NOMO-1 treated with DMSO at 0.1 percent for 48 hours (cell line): ENCODE results near the gene MAPK4.
"Not testable (repeated sequence)": the region's sequence is repeated elsewhere in the genome, so short reads cannot be mapped to it uniquely, and the experiment has no call there.

Source experiments
- DNase-seq: peaks from one replicate; lab custom pipeline; 2025; ENCODE audit not compliant: unreplicated experiment; lab: John Stamatoyannopoulos, UW

Gene MAPK4

GRCh38 chr18:50559752-50560680 lies at the start of gene MAPK4:
MAPK4 (plus strand) TSS chr18:50560087; CDS start chr18:50663959, 103,872 bp downstream.
- DNase-seq = no peak

- DNase-seq = peak; percentile 2
Observed at GRCh38 chr18:50517277-50517676, 42.6 kb upstream of the MAPK4 start.

- DNase-seq = no peak
Observed at GRCh38 chr18:50518787-50519546, 40.9 kb upstream of the MAPK4 start.

GRCh38 chr18:50523165-50523564 lies 36.7 kb upstream of the MAPK4 start:
- no peak for DNase-seq

- DNase-seq = no peak
Observed at GRCh38 chr18:50527636-50528307, 32.1 kb upstream of the MAPK4 start.

GRCh38 chr18:50528806-50529205 lies 31.1 kb upstream of the MAPK4 start:
- DNase-seq = no peak

GRCh38 chr18:50533822-50534221 lies 26.1 kb upstream of the MAPK4 start:
- DNase-seq = not testable (repeated sequence)

GRCh38 chr18:50544476-50544875 lies 15.4 kb upstream of the MAPK4 start:
- DNase-seq = not testable (repeated sequence)

- no peak for DNase-seq
Observed at GRCh38 chr18:50545936-50546335, 14.0 kb upstream of the MAPK4 start.

GRCh38 chr18:50548160-50548559 lies 11.7 kb upstream of the MAPK4 start:
- no peak for DNase-seq

GRCh38 chr18:50551651-50552050 lies 8.2 kb upstream of the MAPK4 start:
- DNase-seq = not testable (repeated sequence)

GRCh38 chr18:50558157-50558556 lies 1.7 kb upstream of the MAPK4 start:
- no peak for DNase-seq

GRCh38 chr18:50558948-50559751 lies 737 bp upstream of the MAPK4 start:
- DNase-seq = no peak

- no peak for DNase-seq
Observed at GRCh38 chr18:50560681-50561629, 1.1 kb downstream of the MAPK4 start.

- DNase-seq = not testable (repeated sequence)
Observed at GRCh38 chr18:50562258-50562657, 2.4 kb downstream of the MAPK4 start.

GRCh38 chr18:50562686-50563085 lies 2.8 kb downstream of the MAPK4 start:
- DNase-seq = no peak

- DNase-seq = no peak
Observed at GRCh38 chr18:50563376-50563775, 3.5 kb downstream of the MAPK4 start.

GRCh38 chr18:50569930-50570329 lies 10.0 kb downstream of the MAPK4 start:
- DNase-seq = no peak

GRCh38 chr18:50571606-50572005 lies 11.7 kb downstream of the MAPK4 start:
- no peak for DNase-seq
